Hepatic stellate cell (primary cell): Measurements from ENCODE around the gene SPX.

Experiments
- DNase-seq: peaks from one replicate; pipeline ENCODE4 v3.0.0; 2011; ENCODE audit warnings: low spot score

The SPX gene

DNA sequence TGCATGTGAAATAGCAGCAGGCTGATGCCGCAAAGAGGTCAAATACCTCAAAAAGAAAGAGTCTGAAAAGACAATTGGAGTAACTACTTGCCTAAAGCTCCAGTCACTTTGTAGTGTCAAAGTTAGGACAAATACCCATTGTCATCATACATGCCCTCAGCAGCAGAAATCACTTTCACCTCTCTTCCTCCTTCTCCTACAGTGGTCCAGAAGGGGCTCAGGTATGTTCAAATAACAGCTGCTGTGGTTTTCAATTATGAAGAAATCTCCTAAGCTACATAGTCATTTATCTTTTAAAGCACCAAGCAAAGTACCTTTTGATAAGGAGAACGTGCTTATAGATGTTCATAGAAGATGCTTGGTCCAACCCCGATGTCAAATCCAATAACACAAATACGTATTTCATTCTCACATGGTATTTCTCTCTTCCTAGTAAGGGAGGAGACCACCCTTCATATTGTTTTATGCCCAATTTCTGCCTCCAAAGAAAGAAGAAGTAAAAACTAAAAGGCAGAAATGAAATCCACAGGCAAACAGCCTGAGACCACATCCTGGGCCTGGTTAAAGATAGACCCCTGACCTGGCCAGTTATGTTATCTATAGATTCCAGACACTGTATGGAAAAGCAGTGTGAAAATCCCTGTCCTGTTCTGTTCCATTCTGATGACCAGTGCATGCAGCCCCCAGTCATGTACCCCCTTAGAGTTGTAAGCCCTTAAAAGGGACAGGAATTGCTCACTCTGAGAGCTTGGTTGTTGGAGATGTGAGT is 54.8 kb downstream of the SPX start:
- no peak for DNase-seq
